ENCODE results near the gene TSTD2. TPM values are rescaled to one million over a fixed set of nuclear protein-coding genes. Genes with fewer than 3 reads are reported as not detected.
"Not testable (repeated sequence)": the region's sequence is repeated elsewhere in the genome, so short reads cannot be mapped to it uniquely, and the experiment has no call there.

The TSTD2 gene
- total RNA-seq, 1 donor from 2014 or later: 21.4 TPM

GRCh38 chr9:97635026-97635425, 1.9 kb upstream of the TSTD2 start:
- Histone ChIP-seq H3K27me3 (ENCODE audit: control insufficient read depth in 3 of 3, insufficient read depth in 3 of 3, low read length in 3 of 3) (no peaks in the 10 kb centered on the region), H3K4me1 (ENCODE audit: control insufficient read depth in 3 of 3, insufficient read depth in 3 of 3, low read length in 3 of 3) (peaks cover 38 to 50% (median 44%) of the 10 kb centered on the region in 3 donors), H3K9ac (ENCODE audit: low read depth in 1 of 3, low read length in 3 of 3) (peak overlapping the region in 2 of 3 donors; percentile 10 to 95), H3K36me3 (ENCODE audit: control insufficient read depth in 3 of 3, insufficient read depth in 3 of 3, low read length in 3 of 3) (no peaks in the 10 kb centered on the region), H3K9me3 (ENCODE audit: control insufficient read depth in 3 of 3, low read length in 3 of 3) (no peaks in the 10 kb centered on the region), H3K27ac (ENCODE audit: low read depth, low read length) (peak overlapping the region; percentile 97), H3K4me3 (ENCODE audit: low read length in 3 of 3) (peak overlapping the region in 1 of 3 donors; percentile 96)

- Histone ChIP-seq H3K27ac (ENCODE audit: low read depth, low read length) (peak overlapping the region; percentile 97), H3K9ac (ENCODE audit: low read depth in 1 of 3, low read length in 3 of 3) (peak overlapping the region; percentile 95 to 99 (median 98)), H3K9me3 (ENCODE audit: control insufficient read depth in 3 of 3, low read length in 3 of 3) (no peaks in the 10 kb centered on the region), H3K4me3 (ENCODE audit: low read length in 3 of 3) (peak overlapping the region; percentile 87 to 96 (median 93)), H3K27me3 (ENCODE audit: control insufficient read depth in 3 of 3, insufficient read depth in 3 of 3, low read length in 3 of 3) (no peaks in the 10 kb centered on the region), H3K4me1 (ENCODE audit: control insufficient read depth in 3 of 3, insufficient read depth in 3 of 3, low read length in 3 of 3) (peaks cover 42 to 54% (median 44%) of the 10 kb centered on the region in 3 donors), H3K36me3 (ENCODE audit: control insufficient read depth in 3 of 3, insufficient read depth in 3 of 3, low read length in 3 of 3) (peaks cover 0 to 2% (median 0%) of the 10 kb centered on the region in 3 donors)
These were observed 807 bp upstream of the TSTD2 start for GRCh38 chr9:97633859-97634490.

- Histone ChIP-seq H3K4me1 (ENCODE audit: control insufficient read depth in 3 of 3, insufficient read depth in 3 of 3, low read length in 3 of 3) (peaks cover 45 to 55% (median 46%) of the 10 kb centered on the region in 3 donors), H3K9ac (ENCODE audit: low read depth in 1 of 3, low read length in 3 of 3) (peak overlapping the region; percentile 95 to 99 (median 98)), H3K9me3 (ENCODE audit: control insufficient read depth in 3 of 3, low read length in 3 of 3) (no peaks in the 10 kb centered on the region)
These were observed 752 bp downstream of the TSTD2 start for GRCh38 chr9:97632248-97632984.

GRCh38 chr9:97630591-97630990, 2.6 kb downstream of the TSTD2 start:
- Histone ChIP-seq H3K27me3 (ENCODE audit: control insufficient read depth in 3 of 3, insufficient read depth in 3 of 3, low read length in 3 of 3) (no peaks in the 10 kb centered on the region), H3K9ac (ENCODE audit: low read depth in 1 of 3, low read length in 3 of 3) (no peak overlapping the region), H3K36me3 (ENCODE audit: control insufficient read depth in 3 of 3, insufficient read depth in 3 of 3, low read length in 3 of 3) (peaks cover 0 to 4% (median 0%) of the 10 kb centered on the region in 3 donors), H3K9me3 (ENCODE audit: control insufficient read depth in 3 of 3, low read length in 3 of 3) (no peaks in the 10 kb centered on the region), H3K4me1 (ENCODE audit: control insufficient read depth in 3 of 3, insufficient read depth in 3 of 3, low read length in 3 of 3) (peaks cover 37 to 51% (median 41%) of the 10 kb centered on the region in 3 donors), H3K4me3 (ENCODE audit: low read length in 3 of 3) (no peak overlapping the region), H3K27ac (ENCODE audit: low read depth, low read length) (no peak overlapping the region)

More at GRCh38 chr9:97632248-97632984, 752 bp downstream of the TSTD2 start:
- Histone ChIP-seq H3K4me3 (ENCODE audit: low read length in 3 of 3) (peak overlapping the region; percentile 87 to 96 (median 93)), H3K27me3 (ENCODE audit: control insufficient read depth in 3 of 3, insufficient read depth in 3 of 3, low read length in 3 of 3) (no peaks in the 10 kb centered on the region), H3K36me3 (ENCODE audit: control insufficient read depth in 3 of 3, insufficient read depth in 3 of 3, low read length in 3 of 3) (peaks cover 0 to 2% (median 0%) of the 10 kb centered on the region in 3 donors), H3K27ac (ENCODE audit: low read depth, low read length) (peak overlapping the region; percentile 97)

GRCh38 chr9:97629156-97629555, 4.0 kb downstream of the TSTD2 start:
- H3K4me1 ChIP-seq (ENCODE audit: control insufficient read depth in 3 of 3, insufficient read depth in 3 of 3, low read length in 3 of 3): peaks cover 28 to 42% (median 33%) of the 10 kb centered on the region in 3 donors
- H3K4me3 ChIP-seq (ENCODE audit: low read length in 3 of 3): no peak overlapping the region
- no peak overlapping the region for H3K27ac ChIP-seq (ENCODE audit: low read depth, low read length)
- H3K36me3 ChIP-seq (ENCODE audit: control insufficient read depth in 3 of 3, insufficient read depth in 3 of 3, low read length in 3 of 3): peaks cover under 1 to 14% (median 13%) of the 10 kb centered on the region in 3 donors
- no peak overlapping the region for H3K9ac ChIP-seq (ENCODE audit: low read depth in 1 of 3, low read length in 3 of 3)
- no peaks in the 10 kb centered on the region for H3K27me3 ChIP-seq (ENCODE audit: control insufficient read depth in 3 of 3, insufficient read depth in 3 of 3, low read length in 3 of 3)
- no peaks in the 10 kb centered on the region for H3K9me3 ChIP-seq (ENCODE audit: control insufficient read depth in 3 of 3, low read length in 3 of 3)

- no peak overlapping the region for H3K27ac ChIP-seq (ENCODE audit: low read depth, low read length)
- H3K9me3 ChIP-seq (ENCODE audit: control insufficient read depth in 3 of 3, low read length in 3 of 3): no peaks in the 10 kb centered on the region
- H3K27me3 ChIP-seq (ENCODE audit: control insufficient read depth in 3 of 3, insufficient read depth in 3 of 3, low read length in 3 of 3): no peaks in the 10 kb centered on the region
- no peak overlapping the region for H3K4me3 ChIP-seq (ENCODE audit: low read length in 3 of 3)
- H3K4me1 ChIP-seq (ENCODE audit: control insufficient read depth in 3 of 3, insufficient read depth in 3 of 3, low read length in 3 of 3): peaks cover 26 to 42% (median 33%) of the 10 kb centered on the region in 3 donors
- H3K9ac ChIP-seq (ENCODE audit: low read depth in 1 of 3, low read length in 3 of 3): no peak overlapping the region
- peaks cover 3 to 19% (median 17%) of the 10 kb centered on the region in 3 donors for H3K36me3 ChIP-seq (ENCODE audit: control insufficient read depth in 3 of 3, insufficient read depth in 3 of 3, low read length in 3 of 3)
These were observed 4.5 kb downstream of the TSTD2 start for GRCh38 chr9:97628668-97629067.

- no peaks in the 10 kb centered on the region for H3K9me3 ChIP-seq (ENCODE audit: control insufficient read depth in 3 of 3, low read length in 3 of 3)
- peaks cover 3 to 28% (median 17%) of the 10 kb centered on the region in 3 donors for H3K36me3 ChIP-seq (ENCODE audit: control insufficient read depth in 3 of 3, insufficient read depth in 3 of 3, low read length in 3 of 3)
- no peak overlapping the region for H3K4me3 ChIP-seq (ENCODE audit: low read length in 3 of 3)
- H3K9ac ChIP-seq (ENCODE audit: low read depth in 1 of 3, low read length in 3 of 3): no peak overlapping the region
- no peak overlapping the region for H3K27ac ChIP-seq (ENCODE audit: low read depth, low read length)
- H3K27me3 ChIP-seq (ENCODE audit: control insufficient read depth in 3 of 3, insufficient read depth in 3 of 3, low read length in 3 of 3): no peaks in the 10 kb centered on the region
- H3K4me1 ChIP-seq (ENCODE audit: control insufficient read depth in 3 of 3, insufficient read depth in 3 of 3, low read length in 3 of 3): peaks cover 26 to 42% (median 33%) of the 10 kb centered on the region in 3 donors
These were observed 5.5 kb downstream of the TSTD2 start for GRCh38 chr9:97627624-97628023.

- H3K4me1 ChIP-seq (ENCODE audit: control insufficient read depth in 3 of 3, insufficient read depth in 3 of 3, low read length in 3 of 3): peaks cover 17 to 30% (median 24%) of the 10 kb centered on the region in 3 donors
- H3K27ac ChIP-seq (ENCODE audit: low read depth, low read length): peak overlapping the region; percentile 33
These were observed 7.5 kb downstream of the TSTD2 start for GRCh38 chr9:97625620-97626019.

GRCh38 chr9:97623946-97624345, 9.2 kb downstream of the TSTD2 start:
- no peak overlapping the region for H3K4me3 ChIP-seq (ENCODE audit: low read length in 3 of 3)
- H3K4me1 ChIP-seq (ENCODE audit: control insufficient read depth in 3 of 3, insufficient read depth in 3 of 3, low read length in 3 of 3): peaks cover 15 to 22% (median 18%) of the 10 kb centered on the region in 3 donors
- H3K27ac ChIP-seq (ENCODE audit: low read depth, low read length): no peak overlapping the region
- H3K9ac ChIP-seq (ENCODE audit: low read depth in 1 of 3, low read length in 3 of 3): no peak overlapping the region
- H3K27me3 ChIP-seq (ENCODE audit: control insufficient read depth in 3 of 3, insufficient read depth in 3 of 3, low read length in 3 of 3): no peaks in the 10 kb centered on the region
- H3K9me3 ChIP-seq (ENCODE audit: control insufficient read depth in 3 of 3, low read length in 3 of 3): no peaks in the 10 kb centered on the region
- peaks cover 3 to 34% (median 30%) of the 10 kb centered on the region in 3 donors for H3K36me3 ChIP-seq (ENCODE audit: control insufficient read depth in 3 of 3, insufficient read depth in 3 of 3, low read length in 3 of 3)

More at GRCh38 chr9:97625620-97626019, 7.5 kb downstream of the TSTD2 start:
- no peak overlapping the region for H3K9ac ChIP-seq (ENCODE audit: low read depth in 1 of 3, low read length in 3 of 3)
- H3K9me3 ChIP-seq (ENCODE audit: control insufficient read depth in 3 of 3, low read length in 3 of 3): no peaks in the 10 kb centered on the region
- H3K36me3 ChIP-seq (ENCODE audit: control insufficient read depth in 3 of 3, insufficient read depth in 3 of 3, low read length in 3 of 3): peaks cover 3 to 31% (median 27%) of the 10 kb centered on the region in 3 donors
- H3K4me3 ChIP-seq (ENCODE audit: low read length in 3 of 3): no peak overlapping the region
- no peaks in the 10 kb centered on the region for H3K27me3 ChIP-seq (ENCODE audit: control insufficient read depth in 3 of 3, insufficient read depth in 3 of 3, low read length in 3 of 3)

- H3K27ac ChIP-seq (ENCODE audit: low read depth, low read length); H3K4me1 ChIP-seq (ENCODE audit: control insufficient read depth in 3 of 3, insufficient read depth in 3 of 3, low read length in 3 of 3); H3K9me3 ChIP-seq (ENCODE audit: control insufficient read depth in 3 of 3, low read length in 3 of 3); H3K27me3 ChIP-seq (ENCODE audit: control insufficient read depth in 3 of 3, insufficient read depth in 3 of 3, low read length in 3 of 3); H3K9ac ChIP-seq (ENCODE audit: low read depth in 1 of 3, low read length in 3 of 3); H3K4me3 ChIP-seq (ENCODE audit: low read length in 3 of 3): not testable (repeated sequence)
- H3K36me3 ChIP-seq (ENCODE audit: control insufficient read depth in 3 of 3, insufficient read depth in 3 of 3, low read length in 3 of 3): peaks cover 3 to 39% (median 38%) of the 10 kb centered on the region in 3 donors
These were observed 10.7 kb downstream of the TSTD2 start for GRCh38 chr9:97622483-97622882.

Data from skeletal muscle tissue (tissue), 4 donors.